Panc1 (cell line): ENCODE data around the gene EPHA8.

Source experiments
- POLR2AphosphoS5 ChIP-seq: IDR thresholded peaks from 2 replicates; pipeline ENCODE4 v1.6.1; 2012; ENCODE audit warnings: mild to moderate bottlenecking, low read depth, low read length, moderate library complexity
- TF ChIP-seq, protein P1 (sequence below): fragments of 450-650 bp; IDR thresholded peaks from 2 replicates; pipeline ENCODE4 v1.5.1; 2017; ENCODE audit warnings: mild to moderate bottlenecking
- TF ChIP-seq, protein P2 (sequence below), 2 experiments: IDR thresholded peaks; 2 replicates each; pipeline ENCODE4 v1.6.1; 2011 to 2012; ENCODE audit warnings: low read depth in 2 of 2, control low read depth in 1 of 2, low read length in 1 of 2, mild to moderate bottlenecking in 1 of 2, moderate library complexity in 1 of 2; ENCODE audit not compliant: insufficient read depth in 1 of 2

DNA sequence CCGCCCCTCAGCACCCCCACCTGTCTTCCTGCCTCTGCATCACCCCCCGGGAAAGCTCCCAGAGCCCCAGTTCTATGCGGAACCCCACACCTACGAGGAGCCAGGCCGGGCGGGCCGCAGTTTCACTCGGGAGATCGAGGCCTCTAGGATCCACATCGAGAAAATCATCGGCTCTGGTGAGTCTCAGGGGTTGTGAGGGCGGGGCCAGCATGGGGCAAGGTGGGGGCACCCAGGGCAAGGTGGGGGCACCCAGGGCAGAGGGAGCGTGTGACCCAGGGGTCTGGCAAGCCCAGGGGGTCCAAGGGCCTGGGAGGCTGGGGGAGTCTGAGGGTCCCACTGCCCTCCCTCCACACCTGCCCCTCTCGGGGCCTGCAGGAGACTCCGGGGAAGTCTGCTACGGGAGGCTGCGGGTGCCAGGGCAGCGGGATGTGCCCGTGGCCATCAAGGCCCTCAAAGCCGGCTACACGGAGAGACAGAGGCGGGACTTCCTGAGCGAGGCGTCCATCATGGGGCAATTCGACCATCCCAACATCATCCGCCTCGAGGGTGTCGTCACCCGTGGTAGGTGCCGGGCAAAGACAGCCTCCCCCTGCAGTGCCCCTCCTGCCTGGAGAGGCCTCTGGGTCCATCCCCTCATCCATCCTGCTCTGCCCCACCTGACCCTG is 34.1 kb downstream of the EPHA8 start:
- TF ChIP-seq, protein P1, sequence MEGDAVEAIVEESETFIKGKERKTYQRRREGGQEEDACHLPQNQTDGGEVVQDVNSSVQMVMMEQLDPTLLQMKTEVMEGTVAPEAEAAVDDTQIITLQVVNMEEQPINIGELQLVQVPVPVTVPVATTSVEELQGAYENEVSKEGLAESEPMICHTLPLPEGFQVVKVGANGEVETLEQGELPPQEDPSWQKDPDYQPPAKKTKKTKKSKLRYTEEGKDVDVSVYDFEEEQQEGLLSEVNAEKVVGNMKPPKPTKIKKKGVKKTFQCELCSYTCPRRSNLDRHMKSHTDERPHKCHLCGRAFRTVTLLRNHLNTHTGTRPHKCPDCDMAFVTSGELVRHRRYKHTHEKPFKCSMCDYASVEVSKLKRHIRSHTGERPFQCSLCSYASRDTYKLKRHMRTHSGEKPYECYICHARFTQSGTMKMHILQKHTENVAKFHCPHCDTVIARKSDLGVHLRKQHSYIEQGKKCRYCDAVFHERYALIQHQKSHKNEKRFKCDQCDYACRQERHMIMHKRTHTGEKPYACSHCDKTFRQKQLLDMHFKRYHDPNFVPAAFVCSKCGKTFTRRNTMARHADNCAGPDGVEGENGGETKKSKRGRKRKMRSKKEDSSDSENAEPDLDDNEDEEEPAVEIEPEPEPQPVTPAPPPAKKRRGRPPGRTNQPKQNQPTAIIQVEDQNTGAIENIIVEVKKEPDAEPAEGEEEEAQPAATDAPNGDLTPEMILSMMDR, result no peak
- TF ChIP-seq POLR2AphosphoS5, result no peak
- TF ChIP-seq, protein P2, sequence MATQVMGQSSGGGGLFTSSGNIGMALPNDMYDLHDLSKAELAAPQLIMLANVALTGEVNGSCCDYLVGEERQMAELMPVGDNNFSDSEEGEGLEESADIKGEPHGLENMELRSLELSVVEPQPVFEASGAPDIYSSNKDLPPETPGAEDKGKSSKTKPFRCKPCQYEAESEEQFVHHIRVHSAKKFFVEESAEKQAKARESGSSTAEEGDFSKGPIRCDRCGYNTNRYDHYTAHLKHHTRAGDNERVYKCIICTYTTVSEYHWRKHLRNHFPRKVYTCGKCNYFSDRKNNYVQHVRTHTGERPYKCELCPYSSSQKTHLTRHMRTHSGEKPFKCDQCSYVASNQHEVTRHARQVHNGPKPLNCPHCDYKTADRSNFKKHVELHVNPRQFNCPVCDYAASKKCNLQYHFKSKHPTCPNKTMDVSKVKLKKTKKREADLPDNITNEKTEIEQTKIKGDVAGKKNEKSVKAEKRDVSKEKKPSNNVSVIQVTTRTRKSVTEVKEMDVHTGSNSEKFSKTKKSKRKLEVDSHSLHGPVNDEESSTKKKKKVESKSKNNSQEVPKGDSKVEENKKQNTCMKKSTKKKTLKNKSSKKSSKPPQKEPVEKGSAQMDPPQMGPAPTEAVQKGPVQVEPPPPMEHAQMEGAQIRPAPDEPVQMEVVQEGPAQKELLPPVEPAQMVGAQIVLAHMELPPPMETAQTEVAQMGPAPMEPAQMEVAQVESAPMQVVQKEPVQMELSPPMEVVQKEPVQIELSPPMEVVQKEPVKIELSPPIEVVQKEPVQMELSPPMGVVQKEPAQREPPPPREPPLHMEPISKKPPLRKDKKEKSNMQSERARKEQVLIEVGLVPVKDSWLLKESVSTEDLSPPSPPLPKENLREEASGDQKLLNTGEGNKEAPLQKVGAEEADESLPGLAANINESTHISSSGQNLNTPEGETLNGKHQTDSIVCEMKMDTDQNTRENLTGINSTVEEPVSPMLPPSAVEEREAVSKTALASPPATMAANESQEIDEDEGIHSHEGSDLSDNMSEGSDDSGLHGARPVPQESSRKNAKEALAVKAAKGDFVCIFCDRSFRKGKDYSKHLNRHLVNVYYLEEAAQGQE (IDR thresholded peaks at IDR 0.05; ENCODE audit: insufficient read depth in 1 of 2, low read depth in 2 of 2, low read length in 1 of 2), result no peak
